Epidermal melanocyte (primary cell): ENCODE data around the gene TNFAIP3.

Experiments
- DNase-seq: peaks from one replicate; pipeline ENCODE4 v3.0.0; 2011; ENCODE audit warnings: low spot score; ENCODE audit not compliant: insufficient read length

The TNFAIP3 gene

DNA sequence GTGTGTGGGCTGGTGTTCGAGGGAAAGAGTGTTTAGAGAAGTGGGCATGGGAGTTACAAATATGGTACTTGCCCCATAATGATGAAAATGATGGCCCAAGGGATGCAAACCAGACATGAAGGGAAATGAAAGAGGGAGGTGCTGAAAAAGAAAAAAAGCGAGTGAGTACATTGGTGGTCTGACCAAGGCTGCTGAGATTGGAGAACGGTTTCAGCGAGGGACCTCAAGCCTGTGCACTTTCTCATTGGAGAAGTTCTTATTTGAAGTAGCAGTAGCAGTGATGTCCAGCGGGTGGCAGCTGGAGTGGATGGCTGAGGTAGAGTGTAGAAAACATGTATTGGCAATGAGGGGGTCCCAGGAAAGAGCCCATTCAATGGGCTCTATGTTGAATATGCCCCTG lies 54.8 kb downstream of the TNFAIP3 start:
- no peak for DNase-seq

DNA sequence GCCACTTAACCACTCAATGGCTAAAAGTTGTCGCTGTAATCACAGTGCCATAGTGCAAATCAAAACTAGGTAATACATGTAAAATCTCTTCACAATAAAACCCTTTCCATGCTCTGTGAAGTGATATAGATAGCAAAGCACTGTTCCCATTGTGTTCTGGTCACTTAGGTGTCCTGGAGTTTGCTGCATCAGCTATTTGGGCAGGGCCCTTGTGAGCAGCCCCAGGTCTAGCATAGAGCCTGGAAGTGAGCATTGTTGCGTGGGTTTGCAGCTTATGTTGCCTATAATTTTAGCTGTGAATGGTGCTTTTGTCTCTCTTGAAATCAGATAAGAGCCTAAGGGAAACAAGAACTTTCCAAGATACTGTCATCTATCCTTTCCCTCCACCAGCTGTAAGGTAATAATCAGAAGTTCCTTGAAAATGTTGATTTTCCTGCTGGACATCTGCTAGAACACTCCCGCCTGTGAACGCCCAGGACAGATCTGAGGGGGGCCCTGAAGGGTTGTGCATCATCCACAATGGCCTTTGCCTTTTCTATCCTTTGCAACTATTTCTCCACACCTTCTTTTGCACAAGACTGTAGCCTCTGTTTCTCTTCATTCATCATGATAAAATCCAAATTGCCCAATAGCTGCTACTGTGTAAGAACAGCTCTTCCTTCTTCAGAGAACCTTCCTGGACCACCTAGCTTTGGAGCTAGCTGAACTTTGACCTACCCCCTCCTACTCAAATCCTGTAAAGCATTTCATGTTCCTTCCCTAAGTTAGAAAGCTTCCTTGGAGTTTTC lies 57.0 kb downstream of the TNFAIP3 start:
- DNase-seq, result no peak

DNA sequence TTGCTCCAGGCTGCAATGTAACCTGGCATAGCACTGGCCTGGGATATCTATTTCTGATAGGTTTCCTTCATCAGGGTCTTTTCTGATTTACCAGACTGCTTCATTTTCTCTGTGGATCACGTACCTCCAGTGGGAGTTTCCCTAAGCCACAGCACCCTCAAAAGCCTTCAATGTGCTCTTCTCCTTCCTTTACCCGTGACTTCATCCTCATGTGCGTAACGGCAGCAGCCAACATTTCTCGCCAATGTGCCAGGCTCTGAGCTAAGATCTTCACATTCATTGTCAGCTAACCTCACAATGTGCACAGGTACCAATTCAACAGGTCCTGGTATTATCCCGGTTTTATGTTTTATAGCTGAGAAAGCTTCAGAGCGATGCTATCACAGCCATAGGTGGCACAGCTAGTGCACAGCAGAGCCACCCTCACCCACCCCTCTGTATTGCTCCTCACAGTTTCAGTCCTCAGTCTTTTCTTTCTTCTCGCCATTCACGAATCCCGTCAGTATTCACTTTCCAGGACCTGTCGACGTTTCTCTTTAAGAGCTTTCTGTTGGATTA lies 58.2 kb downstream of the TNFAIP3 start:
- no peak for DNase-seq

DNA sequence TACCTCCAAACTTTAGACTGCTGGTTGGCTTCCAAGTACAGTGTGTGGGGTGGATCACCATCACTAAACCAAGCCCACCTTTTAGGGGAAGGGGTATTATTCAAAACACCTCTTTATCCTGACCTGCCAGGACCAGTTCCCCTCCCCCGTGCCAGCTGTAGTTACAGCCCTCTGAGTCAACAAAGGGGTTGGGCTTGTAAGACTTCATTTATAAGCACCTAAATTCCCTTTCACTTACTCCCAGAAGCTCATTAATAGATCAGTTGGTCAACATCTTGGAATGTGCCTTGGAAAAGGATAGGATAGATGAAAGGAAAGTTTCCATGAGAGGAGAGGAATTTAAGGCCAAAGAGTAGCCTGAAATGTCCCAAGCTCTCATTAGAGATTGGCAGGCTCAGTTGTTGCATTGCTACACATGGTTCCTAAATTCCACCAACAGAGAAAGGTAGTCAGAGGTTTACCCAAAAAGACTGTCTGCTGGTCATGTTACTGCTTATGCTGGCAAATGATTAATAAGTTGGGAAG lies 59.2 kb downstream of the TNFAIP3 start:
- peak; percentile 27 for DNase-seq

GRCh38 chr6:137926985-137927384 lies 59.9 kb downstream of the TNFAIP3 start:
- no peak for DNase-seq

DNA sequence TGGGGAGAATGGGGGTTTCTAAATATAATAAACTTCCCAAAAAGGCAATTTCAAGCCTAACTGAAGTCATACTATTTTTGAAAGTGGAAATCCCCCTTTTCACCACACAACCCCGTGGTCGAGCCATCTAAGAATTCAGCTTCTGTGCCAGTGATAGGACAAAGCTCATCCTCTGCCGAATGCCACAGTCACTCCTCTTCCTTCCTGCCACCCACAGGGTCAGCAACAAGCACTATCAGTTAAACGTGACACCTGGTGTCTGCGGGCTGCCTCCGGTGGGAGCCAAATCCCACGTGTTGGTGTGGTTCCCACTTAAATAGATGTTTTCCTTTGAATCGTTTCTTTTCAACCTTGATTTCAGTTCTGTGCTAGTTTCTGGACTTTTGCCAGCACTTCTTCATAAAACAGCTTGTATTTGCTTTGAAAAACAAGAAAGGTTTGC lies 60.7 kb downstream of the TNFAIP3 start:
- DNase-seq, result no peak

GRCh38 chr6:137928286-137928685 lies 61.2 kb downstream of the TNFAIP3 start:
- DNase-seq, result no peak

DNA sequence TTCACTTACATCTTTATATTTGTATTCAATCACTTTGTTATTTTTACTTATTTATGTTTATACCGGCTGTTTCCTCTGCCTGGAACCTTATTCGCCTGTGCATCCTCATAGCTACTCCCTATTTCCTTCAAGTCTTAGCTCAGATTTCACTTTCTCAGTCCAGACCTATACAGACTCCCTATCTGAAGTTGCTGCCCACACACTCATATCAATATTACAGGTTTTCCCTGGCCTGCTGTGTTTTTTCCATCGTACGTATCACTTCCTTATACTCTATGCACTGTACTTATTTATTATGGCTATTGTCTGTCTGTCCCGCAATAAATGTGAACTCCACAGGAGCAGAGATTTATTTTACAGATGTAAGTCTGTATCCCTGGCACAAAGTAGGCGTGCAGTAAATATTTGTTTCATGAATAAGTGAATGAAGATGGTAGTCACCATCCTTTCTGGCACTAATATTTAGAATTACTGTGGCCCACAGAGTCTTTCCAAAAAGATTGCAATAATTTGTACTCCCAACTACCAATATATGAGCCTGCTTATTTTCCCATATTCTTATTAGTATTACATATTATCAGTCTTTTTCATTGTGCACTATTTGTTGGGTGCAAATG lies 64.9 kb downstream of the TNFAIP3 start:
- no peak for DNase-seq
